CMK (cell line): ENCODE data around the gene GATA3.

Experiments used
- DNase-seq: peaks from one replicate; pipeline ENCODE4 v3.0.0-alpha.2; 2010; ENCODE audit warnings: low read depth

The GATA3 gene

DNA sequence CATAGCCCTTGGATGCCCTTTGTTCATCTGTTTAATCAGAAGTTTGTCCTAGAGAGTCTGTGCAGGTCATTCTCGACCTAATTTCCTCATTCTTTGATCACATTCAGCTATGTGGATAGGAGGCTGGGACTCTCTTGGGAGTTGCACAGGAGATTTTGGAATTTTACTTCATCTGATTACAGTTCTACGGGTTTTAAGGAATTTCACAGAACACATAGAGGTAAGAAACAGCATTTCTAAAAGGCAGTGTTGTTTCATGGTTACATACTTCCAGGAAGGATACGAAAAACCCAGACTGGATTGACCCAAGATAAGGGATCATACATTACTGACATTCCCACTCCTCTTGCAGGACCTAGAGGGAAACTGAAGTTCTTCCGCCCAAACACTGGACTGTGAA, 45.9 kb downstream of the GATA3 start:
- no peak for DNase-seq

DNA sequence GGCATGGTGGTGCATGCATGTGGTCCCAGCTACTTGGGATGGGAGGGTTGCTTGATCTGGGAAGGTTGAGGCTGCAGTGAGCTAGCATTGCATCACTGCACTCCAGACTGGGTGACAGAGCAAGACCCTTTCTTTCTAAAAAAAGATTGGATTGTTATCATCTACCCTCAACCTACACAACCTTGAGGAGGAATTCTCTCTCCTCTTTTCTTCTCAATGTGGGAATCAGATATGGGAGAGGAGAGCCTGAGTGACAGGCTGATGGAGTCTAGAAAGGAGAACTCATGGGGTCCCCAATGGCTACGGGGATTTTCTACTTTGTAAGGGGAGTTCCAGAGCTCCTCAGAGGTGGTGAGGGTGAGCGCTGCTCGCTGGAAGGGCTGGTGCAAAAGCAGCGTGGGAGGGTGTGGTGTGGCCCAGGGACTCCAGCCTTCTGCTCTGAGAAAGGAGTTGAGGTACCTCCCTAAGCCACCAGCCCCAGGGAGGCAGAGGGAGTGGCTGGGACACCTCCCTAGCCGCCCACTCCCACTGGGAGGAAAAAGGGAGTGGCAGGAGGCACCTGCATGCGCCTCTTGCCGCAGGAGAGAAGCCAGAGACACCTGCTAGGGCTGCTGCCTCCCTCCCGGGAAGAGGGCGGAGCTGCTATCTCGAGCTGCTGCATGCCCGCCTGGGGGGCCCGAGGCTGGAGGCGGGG, 48.4 kb downstream of the GATA3 start:
- no peak for DNase-seq

DNA sequence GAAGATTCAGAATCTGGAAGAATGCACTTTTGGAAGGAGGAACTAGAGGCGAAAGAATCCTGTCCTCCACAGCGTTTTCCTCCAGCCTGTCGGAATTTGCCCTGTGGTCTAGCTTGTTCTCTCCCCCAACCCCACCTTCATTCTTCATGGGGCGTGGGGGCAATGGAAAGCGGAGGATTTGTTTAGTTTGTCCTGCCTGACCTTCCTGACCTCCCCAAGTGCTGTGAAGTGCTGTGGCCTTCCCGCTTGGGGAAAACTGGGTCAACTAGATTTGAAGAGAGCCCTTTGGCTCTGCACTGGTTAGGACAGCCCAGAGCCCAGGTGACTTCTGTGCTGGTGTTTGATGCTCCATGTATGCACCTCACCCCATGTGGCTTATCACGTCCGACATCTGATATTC, 49.1 kb downstream of the GATA3 start:
- DNase-seq = no peak

DNA sequence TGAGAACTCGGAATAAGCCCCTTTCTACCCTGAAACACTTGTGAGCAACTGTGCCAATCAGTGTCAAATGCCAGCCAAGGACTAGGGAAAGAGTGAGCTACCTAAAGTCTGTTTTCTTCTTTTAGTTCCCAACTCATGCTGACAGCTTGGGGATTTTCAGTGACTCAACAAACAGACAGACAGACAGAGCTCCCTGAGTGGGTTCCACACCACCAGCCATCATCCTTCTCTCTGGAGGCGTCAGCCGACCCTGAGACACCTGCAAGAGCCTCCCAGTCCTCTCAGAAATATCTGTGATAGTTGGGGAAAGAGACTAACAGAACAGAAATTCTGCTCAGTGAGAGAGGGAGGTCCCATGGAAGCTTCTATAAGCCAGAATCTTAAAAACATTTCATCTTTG, 49.5 kb downstream of the GATA3 start:
- DNase-seq = no peak

DNA sequence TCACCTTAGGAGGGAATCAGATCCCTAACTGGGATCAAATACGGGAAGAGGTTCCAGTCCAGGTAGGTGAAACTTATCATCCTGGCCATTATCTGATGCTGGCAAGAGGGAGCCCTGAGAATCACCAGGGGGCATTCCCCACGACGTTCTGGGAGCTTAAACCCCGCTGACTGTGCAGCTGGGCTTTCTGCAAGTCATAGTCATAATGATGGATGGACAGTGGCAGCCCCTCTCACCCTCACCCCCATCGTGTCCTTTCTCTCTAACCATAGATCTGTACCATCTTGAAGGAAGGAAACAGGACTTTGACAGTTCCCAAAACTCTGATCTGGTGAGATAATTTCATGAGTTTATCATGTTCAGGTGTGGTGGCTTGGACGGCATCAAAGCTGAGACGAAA, 50.2 kb downstream of the GATA3 start:
- DNase-seq = no peak

DNA sequence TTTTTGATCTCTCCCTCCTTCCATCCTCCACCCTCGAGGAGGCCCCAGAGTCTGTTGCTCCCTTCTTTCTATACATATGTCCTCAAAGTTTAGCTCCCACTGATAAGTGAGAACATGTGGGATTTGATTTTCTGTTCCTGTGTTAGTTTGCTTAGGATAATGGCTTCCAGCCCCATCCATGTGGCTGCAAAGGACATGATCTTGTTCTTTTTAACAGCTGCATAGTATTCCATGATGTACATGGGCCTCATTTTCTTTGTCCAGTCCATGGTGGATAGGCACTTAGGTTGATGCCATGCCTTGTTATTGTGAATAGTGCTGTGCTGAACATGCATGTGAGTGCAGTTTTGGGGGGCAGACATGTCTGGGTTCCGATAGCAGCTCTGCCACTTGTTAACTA, 51.4 kb downstream of the GATA3 start:
- DNase-seq = no peak

DNA sequence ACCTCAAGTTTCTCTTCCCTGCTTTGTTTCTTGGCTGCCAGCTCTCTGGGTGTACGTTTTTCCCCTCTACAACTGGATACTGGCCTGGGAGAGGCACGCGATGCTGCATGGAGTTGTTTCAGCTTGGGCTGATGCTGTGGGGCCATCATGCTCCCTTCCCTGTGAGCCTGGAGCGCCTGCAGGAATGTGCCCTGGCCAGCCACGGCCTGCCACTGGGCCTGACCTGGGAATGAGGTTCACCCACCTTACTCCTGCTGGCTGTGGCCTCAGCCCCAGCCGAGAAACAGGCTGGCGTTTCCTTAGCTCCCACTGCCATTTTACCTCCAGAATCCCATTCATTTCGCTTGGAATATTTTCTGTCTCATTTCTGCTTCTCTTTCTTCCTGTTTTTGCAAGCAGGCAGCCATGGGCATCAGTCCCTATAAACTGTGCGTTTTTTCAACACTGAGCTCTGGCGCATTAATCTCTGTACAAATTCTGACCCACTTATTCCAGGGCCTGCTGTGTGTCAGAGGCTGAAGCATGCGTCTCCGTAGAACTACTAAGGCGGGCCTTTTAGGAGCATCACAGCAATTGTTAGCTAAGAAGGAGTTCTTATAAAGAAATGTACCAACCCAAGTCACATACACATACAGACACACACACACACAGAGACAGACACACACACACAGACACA, 57.9 kb downstream of the GATA3 start:
- DNase-seq = no peak

DNA sequence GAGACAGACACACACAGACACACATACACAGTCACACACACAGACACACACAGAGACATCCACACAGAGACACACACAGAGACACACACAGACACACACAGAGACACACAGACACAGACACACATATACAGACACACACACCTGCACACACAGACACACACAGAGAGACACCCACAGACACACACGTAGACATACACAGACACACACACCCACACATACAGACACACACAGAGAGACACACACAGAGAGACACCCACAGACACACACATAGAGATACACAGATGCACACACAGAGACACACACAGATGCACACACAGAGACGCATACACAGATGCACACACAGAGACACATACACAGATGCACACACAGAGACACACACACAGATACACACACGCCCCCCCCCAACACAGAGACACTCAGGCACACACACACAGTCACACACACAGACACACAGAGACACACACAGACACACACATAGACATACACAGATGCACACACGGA, 58.5 kb downstream of the GATA3 start:
- no peak for DNase-seq

DNA sequence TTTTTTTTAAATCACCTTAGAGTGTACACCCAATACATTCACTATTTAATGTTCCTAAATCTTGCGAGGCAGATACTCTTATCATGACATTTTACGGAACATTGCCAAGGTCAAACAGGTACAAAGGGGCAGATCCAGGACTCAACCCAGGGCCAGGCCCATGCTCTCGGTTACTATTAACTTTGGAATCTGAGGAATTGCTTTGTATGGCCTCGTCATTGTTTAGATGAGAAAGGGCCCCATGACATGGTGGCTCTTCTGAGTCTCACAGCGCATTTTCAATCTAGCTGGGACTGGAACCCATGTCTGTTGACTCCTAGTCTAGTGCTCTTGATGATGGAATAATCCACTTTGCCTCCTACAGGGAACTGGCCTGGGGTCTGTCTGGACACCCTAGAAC, 59.1 kb downstream of the GATA3 start:
- no peak for DNase-seq

DNA sequence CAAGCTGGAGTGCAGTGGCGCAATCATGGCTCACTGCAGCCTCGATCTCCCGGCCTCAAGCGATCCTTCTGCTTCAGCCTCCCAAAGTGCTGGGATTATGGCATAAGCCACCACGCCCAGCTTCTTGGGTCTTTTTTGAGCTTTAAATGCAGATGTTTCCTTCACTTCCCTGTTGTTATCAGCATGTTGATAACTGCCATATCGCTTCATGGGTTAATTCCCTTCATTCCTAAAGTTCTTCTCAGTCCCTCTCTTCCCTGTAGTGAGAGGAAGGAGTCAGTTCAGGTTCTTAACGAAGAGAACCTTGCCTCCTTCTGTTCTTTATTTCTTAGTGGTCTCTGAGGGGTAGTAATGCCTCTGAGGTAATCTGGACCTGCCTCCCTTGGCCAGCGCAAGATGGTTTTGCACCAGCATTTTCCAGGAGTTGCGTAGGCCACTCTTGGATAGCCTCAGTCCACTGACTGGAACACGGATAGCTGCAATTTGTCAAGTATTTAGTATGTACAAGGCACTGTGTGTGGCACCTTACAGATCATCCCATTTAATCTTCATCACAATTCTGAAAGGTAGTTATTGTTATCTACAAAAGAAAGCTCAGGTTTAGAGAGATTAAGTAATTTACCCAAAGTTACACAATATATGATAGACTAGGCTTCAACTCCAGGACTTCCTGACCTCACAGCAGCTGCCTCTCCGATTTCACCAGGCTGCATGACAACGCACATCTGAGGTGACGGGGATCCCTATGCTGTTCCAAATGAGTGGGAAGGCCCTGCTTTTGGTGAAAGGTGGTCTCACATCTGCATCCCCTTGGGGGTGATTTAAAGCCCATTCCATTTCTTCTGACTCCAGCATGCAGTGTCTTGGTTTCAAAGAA, 60.5 kb downstream of the GATA3 start:
- DNase-seq = no peak

DNA sequence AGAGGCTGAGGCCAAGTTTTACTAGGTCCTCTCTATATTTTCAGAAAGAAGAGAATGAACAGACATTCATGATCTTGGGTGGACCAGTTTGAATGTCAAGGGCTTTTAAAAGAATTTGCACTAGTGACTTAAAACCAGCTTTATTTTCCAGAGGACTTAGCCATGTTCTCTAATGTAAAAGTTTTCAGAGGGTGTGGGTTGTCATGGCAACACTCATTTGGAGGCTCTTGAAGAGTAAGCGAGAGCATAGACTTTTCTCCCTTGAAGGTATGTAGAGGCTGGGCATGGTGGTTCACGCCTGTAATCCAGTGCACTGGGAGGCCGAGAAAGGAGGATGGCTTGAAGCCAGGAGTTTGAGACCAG, 61.1 kb downstream of the GATA3 start:
- no peak for DNase-seq

DNA sequence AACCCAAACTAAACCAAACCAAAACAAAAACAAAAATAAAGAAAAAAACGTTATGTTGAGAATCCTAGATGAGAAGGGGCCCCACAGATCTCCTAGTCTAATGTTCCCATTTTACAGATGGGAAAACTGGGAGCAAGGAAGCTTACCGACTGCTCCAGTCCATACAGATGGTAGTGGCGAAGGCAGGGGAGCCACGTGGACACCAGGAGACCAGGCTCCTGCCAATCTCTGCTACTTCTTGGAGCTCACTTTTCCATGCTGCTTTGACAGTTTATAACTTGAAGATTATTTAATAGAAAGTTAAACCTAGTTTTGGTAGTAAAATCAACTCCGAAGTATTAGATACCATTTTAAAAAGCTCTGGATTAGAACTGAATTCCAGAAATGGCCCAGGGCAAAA, 62.0 kb downstream of the GATA3 start:
- DNase-seq = no peak

DNA sequence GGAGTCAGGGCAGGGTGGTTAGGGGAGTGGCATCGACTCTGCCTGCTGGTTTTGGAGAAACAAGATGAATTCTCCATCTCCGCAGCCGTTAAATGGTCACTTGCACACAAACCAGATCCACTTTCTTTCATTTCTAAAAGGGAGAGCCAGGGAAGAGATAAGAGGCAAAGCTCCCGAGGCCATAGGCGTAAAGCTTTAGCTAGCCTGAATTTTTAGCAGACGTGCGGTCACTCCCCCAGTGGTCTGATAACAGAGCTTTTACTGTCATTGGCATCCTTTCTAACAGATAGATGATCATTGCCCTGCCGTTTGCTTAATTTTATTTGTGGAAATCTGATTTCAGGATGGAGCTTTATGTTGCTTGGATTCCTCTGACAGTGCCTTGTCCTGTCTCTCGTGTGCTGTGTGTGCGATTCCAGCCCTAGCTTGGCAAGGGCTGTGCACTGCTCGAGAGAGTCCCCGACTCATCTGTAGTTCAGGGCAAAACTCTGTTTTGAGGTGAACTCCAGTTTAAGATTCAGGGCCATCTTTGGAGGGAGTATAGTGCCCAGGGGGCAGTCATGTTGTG, 62.5 kb downstream of the GATA3 start:
- DNase-seq = no peak

DNA sequence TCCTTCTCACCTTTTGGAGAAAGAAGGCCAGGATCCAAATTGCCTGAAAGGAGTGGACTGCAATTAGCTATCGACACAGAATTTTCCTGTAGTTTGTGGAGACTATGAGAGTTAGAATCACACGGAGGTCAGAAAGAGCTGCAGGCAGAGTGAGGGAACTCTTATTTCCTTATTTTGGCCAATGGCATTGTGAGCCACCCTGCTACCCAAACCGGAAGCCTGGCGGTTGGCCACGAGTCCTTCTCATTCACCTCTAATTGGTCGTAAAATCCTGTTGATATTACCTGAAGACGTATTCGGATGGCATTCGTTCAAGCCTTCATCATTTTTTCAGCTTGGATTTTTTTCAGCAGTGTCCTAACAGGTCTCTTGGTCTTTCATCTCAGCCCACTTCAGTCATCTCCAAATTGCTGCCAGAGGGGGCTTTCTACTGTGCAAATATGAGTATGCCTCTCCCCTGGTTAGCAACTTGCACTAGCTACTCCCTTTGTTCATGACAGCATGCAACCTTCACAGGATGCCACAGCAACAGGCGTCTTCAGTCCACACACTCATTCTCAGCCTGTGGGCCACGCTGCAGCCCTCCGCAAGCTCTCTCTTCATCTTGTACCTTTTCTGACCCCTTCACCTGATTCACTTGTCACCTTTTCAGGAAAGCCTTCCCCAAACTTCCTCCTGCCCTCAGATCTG, 66.9 kb downstream of the GATA3 start:
- DNase-seq = no peak

DNA sequence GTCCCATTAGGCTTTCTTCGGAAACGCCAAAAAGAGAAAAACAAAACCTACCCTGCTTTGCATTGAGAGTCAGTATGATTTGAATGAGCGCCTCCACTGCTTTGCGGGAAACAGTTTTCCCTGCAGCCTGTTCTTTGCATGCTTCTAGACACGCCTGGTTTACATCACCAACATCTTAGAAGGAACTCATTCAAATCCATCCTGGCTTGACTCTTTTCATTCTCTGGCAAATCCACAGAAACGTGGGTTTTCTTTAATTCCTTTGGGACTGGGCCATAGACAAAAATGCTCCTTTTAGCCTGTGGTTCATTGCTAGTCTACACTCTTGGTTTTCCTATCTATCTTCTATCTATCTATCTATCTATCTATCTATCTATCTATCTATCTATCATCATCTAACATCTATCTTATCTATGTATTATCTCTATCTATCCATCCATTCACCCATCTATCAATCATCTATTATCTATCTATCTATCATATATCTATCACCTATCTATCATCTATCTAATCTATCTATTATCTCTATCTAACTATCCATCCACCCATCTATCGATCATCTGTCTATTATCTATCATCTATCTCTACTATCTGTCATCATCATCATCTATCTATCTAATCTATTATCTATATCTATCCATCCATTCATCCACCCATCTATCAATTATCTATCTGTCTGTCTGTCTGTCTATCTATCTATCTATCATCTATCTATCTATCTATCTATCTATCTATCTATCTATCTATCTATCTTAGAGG, 68.3 kb downstream of the GATA3 start:
- DNase-seq = no peak

DNA sequence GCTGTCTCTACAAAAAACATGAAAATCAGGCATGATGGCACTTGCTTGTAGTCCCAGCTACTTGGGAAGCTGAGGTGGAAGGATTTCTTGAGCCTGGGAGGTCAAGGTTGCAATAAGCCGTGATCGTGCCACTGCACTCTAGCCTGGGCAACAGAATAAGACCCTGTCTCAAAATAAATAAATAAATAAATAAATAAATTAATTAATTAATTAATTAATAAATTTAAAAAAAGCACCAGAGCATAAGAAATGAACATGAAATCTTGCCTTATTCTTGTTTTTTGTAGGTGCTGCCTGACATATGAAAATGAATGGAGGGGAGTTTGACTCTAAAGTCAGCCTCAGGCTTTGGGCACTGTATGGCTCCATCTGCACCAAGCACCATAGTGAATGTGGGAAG, 69.9 kb downstream of the GATA3 start:
- no peak for DNase-seq
